ENCODE measurements around the gene MTA1.

The MTA1 gene

DNA sequence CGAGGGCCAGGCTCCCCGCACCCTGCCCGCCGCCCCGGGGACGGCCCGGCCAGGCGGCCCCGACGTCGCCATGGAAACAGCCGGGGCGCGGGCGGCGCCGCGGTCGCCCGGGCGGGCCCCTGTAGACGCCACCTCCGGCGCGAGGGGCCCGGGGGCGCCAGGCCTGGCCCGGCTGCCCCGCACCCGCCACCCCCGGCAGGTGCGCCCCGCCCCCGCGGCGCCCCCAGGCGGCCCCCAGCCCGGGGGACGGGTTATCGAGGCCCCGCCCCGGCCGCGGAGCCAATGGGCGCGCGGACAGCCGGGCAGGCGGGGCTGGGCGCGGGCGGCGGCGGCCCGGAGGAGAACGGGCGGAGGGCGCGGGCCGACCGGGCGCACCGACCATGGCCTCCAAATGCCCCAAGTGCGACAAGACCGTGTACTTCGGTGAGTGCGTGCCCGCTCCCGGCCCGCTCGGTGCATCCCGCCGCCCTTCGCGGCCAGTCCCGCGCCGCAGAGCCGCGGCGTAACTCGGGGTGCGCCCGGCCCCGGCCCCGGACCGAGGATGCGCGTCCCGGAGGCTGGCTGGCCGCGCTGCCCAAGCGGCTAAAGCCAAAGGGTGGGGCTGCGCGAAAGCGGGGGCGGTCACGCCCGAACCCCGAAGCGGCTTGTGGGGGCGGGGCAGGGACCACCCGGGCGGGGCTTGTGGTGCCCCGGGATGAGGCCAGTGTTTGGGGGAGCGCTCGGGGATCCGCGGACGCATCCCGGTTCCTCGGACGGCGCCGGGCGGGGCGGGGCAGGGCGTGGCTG, 55.0 kb downstream of the MTA1 start, which contains the start of gene CRIP2:
Gene CRIP2, plus strand, starts transcription at position 339 of the 786 bp plus-strand sequence. Its CDS starts 42 bp downstream, at position 381.
- in situ Hi-C loops (cut with HindIII; ENCODE audit: low sequenced_read_pairs), result no loop called here

DNA sequence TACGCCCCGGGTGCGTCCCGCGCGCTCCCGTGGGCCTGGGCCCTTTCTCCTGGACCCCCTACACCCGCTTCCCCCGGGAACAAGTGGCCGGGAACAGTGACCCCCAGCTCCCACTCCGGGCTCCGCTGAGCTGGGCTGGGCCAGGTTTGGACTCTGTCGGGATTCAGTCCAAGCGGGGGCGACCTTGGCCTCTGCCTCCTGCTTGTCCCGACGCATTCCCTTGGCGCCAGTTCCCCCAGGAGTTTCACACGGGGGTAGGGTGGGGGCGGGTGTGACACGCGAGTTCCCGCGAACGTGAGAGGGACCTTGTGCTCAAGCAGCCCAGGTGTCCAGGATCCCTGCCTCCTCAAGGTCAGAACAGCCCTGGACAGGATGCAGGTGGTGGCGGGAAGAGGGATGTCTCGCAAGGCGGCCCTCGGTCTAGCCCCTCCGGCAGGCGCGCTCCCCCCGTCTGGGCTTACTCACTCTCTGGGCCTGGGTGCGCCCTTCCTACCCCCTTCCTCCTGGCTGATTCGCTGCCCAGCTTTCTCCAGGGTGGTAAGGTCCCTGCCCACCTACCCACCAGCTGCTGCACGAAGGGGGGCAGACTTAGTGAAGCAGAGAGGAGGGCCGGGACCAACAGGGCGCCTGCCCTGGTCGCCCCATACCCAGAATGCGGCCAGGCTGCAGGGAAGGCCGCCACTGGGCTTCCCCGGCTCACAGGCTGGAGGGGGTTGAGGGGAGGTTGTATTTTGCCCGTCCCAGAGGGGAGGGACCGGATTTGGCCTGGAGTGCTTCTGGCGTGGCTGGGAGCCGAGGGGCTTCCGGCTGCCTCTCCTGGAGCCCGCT, 55.9 kb downstream of the MTA1 start:
- in situ Hi-C loops (cut with HindIII; ENCODE audit: low sequenced_read_pairs), result no loop called here

DNA sequence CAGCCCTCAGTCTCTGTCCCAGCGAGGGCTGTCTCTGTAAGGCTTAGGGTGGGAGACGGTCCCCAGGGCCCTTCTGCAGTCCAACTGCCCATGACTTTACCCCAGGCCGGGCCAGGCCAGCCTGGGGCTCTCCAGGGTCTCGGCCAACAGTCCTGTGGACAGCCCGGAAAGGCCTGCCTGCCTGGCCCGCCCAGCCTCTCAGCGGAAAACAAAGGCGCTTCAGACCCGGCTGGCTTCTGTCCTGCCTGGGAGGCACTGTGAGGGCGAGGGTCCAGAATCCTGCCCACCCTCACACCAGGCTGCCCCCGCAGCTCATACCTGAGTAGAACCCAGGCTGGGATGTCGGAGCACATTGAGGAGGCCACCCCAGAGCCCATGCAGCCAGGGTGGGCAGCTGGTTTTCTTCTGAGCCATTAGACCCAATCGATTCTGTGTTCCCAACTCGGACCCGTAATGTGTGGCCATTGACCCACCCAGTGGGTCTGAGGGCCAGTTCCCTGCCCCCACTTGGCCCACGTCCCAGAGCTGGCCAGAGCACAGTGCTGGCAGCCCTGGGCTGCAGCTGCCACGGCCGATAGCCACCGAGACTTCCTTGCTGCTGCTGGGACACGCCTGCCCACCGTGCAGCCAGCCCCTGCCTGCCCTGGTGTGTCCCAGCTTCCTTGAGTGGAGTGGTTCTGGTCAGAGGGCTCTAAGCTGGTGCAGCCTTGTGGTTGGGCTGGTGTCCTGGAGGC, 56.6 kb downstream of the MTA1 start:
- in situ Hi-C loops (cut with HindIII; ENCODE audit: low sequenced_read_pairs), result no loop called here

DNA sequence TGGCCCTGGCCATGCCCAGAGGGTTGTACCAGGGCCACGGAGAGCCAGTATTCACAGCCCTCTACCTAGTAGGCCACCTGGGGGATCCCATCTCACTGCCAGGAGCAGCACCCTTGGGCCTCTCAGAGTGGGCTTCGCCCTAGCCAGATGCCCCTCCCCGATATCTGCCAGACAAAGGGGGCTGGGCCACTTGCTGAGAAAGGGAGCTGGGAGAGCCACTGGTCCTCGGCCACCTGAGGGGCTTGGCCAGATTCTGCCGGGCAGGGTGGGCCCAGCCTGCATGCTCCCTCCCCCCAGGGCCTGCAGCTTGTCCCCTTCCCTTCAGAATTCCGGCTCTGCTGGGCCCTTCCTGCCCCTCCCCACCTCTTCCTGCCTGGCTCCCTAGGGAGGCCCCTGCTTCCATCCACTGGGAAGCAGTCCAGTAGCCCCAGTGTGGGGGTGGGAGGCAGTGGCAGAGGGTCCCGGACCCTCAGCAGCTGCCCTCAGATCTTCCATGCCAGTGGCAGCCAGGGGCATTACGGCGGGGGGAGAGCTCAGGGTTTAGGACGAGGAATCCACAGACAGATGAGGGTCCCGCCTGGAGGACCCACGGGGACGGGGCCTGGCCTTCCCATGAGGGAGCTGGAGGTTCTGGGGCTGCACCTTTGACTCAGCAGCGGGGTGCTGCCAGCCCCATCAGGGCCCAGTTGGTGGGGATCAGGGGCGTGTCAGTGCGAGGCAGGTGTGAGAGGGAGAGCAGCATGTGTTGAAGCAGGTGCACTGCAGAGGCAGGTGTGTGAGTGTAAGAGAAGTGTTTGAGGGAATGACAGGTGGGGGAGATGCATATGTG, 57.4 kb downstream of the MTA1 start:
- in situ Hi-C loops (cut with HindIII; ENCODE audit: low sequenced_read_pairs), result no loop called here

DNA sequence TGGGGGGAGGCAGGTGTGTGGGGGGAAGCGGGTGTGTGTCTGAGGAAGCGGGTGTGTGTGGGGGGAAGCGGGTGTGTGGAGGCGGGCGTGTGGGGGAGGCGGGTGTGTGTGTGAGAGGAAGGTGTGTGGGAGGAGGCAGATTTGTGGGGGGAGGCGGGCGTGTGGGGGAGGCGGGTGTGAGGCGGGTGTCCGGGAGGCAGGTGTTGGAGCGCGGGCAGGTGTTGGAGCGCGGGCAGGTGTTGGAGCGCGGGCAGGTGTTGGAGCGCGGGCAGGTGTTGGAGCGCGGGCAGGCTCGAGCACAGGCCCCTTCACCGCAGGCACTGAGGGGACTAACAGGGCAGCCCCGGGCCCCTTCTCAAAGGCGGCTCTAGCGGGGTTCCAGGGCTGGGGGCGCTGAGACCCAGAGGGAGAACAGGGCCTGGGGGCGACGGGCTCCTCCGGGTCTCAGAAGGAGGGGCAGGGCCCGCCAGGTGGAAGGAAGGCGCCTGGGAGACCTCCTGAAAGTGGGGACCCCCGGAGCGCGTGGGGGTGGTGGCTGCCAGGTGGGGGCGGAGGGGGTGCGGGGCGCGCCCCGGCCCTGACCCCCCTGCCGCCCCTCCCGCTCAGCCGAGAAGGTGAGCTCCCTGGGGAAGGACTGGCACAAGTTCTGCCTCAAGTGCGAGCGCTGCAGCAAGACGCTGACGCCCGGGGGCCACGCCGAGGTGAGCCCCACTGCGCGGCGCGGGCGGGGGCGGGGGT, 58.2 kb downstream of the MTA1 start:
- in situ Hi-C loops (cut with HindIII; ENCODE audit: low sequenced_read_pairs), result no loop called here

DNA sequence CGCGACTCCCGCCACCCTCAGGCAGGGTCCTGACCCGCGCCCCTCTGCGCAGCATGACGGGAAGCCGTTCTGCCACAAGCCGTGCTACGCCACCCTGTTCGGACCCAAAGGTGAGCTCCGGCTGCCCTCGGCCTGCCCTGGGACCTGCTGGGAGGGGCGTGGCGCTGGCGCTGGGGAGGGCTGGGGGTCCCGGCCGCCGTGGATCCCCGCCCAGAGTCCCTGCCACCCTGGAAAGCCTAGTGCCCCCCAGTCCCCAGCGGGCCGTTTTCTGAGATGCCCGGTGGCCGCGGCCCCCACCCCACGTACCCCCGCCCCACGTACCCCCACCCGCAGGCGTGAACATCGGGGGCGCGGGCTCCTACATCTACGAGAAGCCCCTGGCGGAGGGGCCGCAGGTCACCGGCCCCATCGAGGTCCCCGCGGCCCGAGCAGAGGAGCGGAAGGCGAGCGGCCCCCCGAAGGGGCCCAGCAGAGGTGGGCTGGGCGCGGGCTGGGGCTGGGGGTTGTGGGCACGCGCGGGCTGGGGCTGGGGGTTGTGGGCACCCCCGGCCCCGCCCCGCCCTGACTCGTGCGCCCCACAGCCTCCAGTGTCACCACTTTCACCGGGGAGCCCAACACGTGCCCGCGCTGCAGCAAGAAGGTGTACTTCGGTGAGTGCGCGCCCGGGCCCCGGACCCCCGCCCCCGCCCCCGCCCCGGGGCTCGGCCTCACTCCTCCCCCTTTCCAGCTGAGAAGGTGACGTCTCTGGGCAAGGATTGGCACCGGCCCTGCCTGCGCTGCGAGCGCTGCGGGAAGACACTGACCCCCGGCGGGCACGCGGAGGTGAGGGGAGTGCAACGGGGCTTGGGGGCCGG, 59.0 kb downstream of the MTA1 start:
- in situ Hi-C loops (cut with HindIII; ENCODE audit: low sequenced_read_pairs), result no loop called here

DNA sequence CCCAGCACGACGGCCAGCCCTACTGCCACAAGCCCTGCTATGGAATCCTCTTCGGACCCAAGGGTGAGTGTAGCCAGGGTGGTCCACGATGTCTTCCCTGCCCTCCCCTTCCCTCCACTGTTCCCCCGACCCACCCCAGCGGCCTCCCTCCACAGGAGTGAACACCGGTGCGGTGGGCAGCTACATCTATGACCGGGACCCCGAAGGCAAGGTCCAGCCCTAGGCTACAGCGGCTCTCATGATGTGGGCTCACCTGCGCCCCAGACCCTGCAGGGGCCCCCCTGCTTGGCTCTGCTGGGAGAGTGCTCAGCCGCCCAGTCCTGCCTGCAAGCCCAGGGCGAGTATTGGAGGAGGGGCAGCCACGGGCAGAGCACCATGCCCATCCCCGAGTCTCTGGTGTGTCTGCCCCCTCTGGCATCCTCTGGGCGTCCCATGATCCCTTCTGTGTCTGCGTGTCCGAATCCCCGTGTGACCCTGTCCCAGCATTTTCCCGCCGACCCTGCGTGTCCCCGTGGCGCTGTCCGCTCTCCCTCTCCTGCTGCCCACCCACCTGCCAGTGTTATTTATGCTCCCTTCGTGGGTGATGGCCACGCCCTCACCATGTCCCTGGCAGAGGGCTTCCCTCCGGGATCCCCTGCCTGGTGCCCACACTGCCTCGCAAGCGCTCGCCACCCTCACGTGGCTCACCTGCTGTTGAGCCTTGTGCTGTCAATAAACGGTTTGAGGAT, 60.0 kb downstream of the MTA1 start:
- in situ Hi-C loops (cut with HindIII; ENCODE audit: low sequenced_read_pairs), result no loop called here

DNA sequence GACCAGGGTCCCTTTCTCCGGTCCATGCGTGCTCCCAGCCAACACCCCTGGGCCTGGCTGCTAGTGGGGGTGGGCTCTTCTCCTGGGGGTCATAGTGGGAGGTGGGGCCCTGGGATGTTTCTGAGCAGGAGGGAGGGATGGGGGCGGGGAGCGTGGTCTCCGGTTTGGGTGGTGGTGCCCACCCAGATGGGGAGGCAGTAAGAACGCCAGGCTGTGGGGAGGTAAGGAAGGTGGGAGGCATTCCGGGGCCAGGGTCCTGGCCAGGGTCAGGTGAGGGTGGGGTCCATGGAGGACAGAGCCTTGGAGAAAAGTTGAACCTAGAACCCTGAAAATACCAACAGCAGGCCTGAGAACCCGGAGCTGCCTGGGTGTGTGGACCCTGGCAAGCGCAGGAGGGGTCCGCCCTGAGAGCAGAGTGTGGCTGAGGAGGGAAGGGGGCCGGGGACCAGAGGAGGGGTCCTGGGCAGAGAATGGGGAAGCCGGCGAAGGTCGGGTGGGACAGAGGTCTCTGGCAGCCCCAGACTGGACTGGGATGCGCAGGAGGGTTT, 60.6 kb downstream of the MTA1 start:
- in situ Hi-C loops (cut with HindIII; ENCODE audit: low sequenced_read_pairs), result no loop called here

DNA sequence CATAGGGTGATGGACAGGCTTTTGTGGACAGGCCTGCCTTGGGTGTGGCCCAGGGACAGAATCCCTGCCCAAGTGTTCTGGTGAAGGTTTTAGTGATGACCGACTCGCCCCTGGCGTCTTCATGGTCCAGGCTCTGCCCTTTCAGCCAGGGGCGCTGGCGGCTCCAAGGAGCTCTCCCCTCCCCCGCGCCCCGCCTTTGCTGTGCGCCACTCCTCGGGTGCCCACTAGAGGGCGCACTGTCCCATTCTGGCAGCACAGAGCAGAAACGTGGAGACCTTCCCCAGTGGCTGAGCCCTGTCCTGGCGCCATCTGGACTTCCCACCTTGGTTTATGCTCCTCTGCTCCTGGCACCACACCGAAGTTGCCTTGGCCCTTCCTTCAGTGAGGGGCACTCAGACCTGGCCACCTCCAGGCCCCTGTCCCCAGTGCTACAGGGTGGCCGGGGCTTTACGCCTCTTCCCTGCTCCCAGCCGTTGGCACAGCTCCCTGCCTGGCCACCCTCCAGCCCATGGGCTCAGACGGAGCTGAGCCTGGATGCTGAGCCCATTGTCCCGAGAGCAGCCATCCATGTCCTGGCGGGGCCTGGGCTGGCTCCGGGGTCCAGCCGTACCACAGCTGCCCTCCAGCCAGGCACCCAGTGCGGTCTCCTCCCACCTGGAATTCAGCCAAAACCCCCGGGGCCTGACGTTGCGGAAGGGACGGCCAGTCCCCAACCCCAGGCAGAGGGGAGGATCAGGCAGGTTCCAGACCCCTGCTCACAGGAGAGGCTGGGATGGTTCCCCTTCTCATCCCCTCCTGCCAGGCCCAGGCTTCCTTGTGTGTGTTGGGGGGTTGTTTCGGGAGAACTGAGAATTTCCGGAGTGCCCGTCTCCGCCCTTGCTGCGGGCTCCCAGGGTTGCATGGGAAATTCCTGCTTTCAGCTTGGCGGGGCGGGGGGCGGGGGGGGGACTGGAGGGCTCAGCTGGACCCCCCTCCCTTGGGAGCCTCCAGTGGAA, 61.5 kb downstream of the MTA1 start:
- in situ Hi-C loops (cut with HindIII; ENCODE audit: low sequenced_read_pairs), result no loop called here

DNA sequence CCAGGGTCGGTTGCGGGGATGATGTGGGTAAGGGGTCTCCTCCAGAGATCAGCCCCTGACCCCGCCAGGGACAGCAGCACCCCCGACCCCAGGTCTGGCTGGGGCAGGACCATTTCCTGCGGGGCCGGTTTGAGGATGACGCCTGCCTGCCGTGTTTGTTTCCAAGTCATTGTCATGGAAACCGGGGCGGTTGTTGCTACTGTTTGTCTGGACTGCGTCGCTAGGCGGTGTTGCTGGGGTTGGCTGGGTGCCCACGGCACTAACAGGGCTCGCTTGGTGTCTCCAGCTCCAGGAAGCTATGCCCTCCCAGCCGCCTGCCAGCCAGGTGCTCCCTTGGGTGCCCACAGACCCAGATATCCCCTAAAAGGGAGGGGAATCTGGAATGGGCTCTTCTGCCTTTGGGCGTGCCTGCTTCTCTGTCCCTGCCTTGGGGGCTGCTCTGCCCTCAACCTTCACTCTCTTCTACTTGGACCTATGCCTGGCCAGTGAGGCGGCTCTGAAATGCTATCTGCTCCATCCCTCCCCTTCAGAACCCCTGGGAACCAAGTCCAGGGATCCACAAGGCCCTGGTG, 62.3 kb downstream of the MTA1 start:
- in situ Hi-C loops (cut with HindIII; ENCODE audit: low sequenced_read_pairs), result no loop called here

DNA sequence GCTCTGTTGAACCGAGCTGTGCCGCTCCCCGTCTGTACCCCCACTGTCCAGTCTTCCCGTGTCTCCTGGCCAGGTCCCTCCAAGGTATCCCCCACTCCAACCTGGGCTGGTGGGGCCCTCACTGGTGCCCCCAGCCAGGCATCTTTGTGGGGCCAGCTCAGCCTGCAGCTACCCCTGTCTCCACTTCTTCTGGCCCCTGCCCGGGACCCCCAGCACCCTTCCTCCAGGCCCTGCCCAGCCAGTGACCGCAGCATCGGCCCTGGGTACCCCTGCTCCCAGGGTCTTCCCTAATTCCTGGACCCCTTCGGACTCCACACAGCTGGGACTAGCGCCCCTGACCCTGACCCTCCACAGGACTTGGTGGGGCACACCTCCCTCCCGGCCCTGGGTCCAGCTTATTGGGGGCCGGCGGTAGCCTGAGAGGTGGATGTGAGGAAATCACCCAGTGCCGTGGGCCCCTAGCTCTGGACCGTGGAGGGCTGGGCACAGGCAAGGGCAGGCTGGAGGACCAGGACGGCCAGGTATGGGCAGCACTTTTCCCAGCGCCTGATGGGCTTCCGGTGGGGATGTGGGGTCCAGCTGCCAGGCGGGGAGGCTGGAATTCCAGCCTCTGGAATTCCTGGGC, 63.0 kb downstream of the MTA1 start:
- in situ Hi-C loops (cut with HindIII; ENCODE audit: low sequenced_read_pairs), result no loop called here

DNA sequence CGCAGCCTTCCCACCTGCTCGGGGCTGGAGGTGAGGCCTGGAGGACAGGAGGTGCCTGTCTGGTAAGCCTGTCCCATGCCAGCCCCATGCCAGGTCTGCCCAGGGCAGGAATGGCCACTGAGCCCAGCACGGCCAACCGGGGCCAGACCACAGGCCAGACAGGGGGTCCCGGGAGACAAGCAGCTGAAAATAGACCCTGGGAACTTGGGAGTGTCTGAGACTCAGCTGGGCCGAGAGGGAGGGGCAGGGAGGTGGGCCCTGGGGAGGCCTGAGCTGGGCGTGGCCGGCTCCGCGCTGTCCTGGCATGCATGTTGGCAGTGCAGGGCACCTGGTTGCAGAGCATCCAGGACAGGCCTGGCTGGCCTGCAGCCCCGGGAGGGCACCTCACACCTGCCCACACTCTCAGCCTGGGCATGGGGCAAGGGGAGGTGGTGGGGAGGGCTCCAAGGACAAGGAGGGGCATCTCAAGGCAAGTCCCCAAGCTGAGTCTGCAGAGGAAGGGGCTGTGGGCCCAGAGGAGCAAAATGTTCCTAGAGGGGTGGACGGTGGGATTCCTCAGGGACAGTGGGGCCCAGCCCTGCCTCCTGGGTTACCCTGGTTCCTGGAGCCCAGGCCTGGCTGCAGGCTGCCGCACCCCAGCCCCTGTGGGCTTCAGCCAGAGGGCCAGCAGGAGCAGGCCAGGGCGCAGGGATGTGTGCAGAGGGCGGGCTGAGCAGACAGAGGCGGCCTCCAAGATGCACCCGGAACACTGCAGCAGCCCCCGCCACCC, 63.9 kb downstream of the MTA1 start:
- in situ Hi-C loops (cut with HindIII; ENCODE audit: low sequenced_read_pairs), result no loop called here

DNA sequence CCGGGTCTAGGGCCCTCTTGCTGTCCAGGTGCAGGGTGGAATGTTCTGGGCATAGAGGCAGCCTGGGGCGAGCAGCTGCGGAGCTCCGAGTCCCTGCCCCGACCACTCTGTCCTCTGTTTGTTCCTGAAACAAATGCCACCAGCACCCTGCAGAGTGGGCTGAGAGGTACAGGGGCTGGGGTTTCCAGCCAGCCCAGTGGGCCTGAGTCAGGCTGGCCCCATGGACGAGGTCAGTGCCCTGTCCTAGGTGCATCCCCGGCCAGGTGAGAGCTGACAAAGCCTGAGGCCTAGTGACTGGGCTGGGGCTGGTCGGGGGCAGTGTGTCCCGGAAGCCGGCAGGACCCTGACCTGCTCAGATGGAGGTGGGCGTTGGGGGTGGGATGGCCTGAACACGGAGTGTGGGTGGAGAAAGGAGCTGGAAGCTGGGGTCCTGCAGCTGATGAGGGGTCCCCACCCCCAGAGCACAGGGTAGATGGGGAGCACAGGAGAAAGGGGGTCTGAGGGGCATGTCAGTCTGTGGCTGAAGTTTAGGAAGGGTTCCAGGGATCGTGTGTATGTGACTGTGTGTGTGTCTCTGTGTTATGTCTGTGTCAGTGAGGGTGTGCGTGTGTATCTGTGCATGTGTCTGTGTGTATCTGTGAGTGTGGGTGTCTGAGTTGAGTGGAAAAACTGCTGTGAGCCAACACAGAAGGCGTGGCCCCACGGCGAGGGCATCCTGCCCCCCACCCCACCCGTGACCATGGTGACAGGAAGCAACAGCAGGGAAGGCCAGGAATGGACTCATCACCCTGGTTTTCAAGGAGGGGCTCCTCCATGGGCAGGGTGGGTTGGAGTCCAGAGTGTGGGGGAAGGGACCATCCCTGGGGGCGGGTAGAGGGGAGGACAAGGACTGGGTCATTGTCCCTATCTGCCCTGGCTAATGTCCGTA, 64.7 kb downstream of the MTA1 start:
- in situ Hi-C loops (cut with HindIII; ENCODE audit: low sequenced_read_pairs), result no loop called here

DNA sequence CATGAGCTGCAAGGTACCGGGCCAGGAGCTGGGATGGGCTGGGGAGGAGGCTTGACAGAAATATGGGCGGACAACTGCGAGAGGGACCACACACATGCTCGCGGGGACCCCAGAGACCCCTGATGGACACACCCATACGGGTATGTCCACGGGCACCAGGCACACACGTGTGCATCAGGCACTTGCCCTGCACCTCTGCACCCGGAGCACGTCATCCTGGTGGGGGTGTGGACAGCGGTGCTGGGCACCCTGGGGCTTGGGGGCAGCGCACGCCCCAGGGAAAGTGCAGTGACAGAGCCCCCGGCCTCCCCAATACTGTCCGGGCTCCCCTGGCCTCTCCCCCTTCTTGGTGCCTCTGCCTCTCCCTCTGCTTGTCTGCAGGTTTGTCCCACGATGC, 65.4 kb downstream of the MTA1 start:
- in situ Hi-C loops (cut with HindIII; ENCODE audit: low sequenced_read_pairs), result no loop called here
